ENCODE data around the gene CXorf58.

The CXorf58 gene

DNA sequence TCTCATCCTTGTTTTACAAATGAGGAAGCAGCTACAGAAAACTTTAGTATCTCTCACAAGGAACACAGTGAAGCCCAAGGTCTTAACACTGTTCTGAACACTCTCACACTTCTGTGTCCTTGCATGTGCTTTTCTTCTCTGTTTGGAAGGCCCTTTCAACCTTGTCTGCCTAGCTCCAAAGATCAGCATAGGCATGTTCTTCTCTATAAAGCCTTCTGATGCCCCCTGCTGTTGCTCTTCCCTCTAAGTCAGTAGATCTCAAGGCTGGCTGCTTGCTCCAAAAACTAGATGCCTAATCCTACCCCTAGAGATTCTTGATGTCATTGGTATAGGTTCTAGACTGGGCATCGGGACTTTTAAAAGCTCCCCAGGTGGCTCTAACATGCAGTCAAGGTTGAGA, 6.0 kb upstream of the CXorf58 start:
- DNase-seq: peak; percentile 49

DNA sequence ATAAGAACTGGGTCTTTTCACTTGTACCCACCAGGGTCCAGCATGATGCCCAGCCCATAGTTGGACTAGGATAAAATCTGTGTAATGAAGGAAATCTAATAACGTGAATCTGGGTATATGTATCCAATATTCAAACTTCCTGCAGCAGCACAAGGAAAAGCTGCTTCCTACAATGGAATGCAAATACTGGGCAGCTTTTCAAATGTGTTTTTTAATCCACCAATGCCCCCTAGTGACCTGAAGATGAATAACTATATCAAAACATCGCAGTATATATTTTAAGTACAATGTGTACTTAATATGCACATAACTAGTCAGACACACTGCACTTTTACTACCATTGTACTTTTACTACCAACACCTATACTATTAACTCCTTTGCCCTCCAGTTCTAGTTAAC, 5.4 kb upstream of the CXorf58 start:
- no peak for DNase-seq

- no peak for DNase-seq
Observed at GRCh38 chrX:23904096-23904495, 3.7 kb upstream of the CXorf58 start.

DNA sequence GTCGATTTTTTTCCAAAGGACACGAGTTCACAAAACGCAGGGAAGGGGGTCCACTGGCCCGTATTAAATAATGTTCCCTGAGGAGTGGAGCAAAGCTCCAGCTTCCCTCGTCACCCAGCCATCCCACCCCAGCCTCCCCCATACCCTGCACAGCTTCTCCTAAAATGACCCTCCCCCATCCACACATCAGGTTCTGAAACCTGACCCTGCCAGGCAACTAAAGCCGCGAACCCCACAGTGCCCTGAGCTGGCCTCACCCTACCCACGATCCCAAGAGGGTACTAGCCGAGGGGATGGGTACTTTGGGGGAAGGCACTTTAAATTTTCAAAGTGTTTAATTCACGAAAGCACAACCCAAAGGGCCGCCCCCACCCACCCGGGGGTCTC, 702 bp upstream of the CXorf58 start:
- no peak for DNase-seq

GRCh38 chrX:23908219-23909004, 606 bp downstream of the CXorf58 start:
- peak; percentile 26 for DNase-seq

- no peak for DNase-seq
Observed at GRCh38 chrX:23911126-23911835, 3.5 kb downstream of the CXorf58 start.

GRCh38 chrX:23919148-23919547, 11.3 kb downstream of the CXorf58 start:
- DNase-seq: no peak

DNA sequence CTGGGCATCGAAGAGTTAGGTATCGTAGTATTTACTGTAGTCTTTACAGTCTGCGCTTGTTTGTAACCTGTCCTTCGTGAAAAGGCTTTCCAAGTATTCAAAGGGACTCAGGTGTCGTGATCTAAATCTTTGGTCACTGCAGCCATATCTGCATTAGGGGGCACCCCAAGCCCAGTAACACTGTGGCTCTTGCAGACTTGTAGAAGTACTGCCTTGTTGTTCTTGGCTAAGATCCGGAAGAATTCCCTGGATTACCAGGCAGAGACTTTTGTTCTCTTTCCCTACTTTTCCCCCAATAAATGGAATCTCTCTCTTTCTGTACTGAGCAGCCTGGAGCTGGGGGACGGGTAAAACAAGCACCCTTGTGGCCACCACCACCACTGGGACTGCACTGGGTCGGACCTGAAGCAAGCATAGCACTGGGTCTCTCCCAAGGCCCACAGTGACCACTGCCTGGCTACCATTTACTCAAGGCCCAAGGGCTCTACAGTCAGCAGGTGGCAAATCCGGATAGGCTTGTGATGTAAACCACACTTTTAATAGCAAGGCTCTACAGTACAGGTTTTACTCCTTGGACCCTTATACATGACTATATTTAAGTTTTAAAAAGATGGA, 12.0 kb downstream of the CXorf58 start:
- DNase-seq: no peak

DNA sequence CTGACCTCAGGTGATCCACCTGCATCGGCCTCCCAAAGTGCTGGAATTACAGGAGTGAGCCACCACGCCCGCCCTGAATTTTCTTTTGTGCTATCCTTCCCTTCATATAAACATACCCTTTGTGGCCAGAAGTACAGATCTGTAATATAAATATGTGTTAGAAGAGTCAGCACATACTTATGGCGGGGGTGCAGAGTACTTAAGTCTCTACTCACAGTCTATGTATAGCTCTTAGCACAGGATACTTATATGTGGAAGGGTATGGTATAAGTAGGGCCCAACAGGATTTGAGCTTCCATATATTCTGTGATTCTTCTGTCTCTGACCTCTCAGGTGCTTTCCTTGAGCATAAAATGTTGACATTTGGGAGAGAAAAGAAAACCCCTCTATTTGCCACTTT, 18.2 kb downstream of the CXorf58 start:
- DNase-seq: no peak

GRCh38 chrX:23930894-23931604, 23.2 kb downstream of the CXorf58 start:
- DNase-seq: no peak

DNA sequence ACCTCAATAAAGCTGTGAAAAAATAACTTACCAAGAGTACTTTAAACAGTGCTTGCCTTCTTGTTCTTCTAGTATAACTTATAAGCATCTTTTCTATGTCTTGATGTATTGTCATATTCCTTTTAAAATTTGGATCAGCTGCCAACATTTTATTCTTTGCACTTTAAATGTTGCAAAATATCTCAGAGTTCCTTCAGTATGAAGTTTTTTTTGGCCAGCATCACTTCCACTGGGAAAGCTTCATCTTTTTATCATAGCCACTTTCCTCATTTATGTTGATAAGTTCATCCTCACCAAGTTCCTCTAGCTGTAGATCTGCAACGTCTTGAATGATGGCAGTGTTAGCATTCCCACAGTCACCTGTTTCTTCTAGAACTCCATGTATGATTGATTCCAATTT, 24.2 kb downstream of the CXorf58 start:
- no peak for DNase-seq

GRCh38 chrX:23935106-23935505, 27.3 kb downstream of the CXorf58 start:
- peak; percentile 20 for DNase-seq

DNA sequence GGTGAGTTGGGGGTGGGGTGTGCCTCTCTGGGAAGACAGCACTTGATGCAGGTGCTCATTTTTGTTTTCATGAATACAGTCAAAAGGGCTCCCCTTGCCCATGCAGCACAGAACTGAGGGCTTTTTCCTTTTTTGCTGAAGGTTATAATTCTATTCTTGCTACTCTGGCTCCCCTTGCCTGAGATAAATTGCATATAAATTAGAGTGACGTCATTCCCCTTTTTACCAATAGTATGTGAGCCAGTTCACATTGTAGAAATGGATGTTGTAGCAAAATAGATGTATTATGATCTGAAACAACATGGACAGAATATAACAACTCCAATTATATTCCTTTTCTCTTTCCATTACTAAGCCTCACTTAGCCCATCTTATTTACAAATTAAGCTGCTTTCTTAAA, 28.4 kb downstream of the CXorf58 start:
- DNase-seq: no peak

- no peak for DNase-seq
Observed at GRCh38 chrX:23937100-23937499, 29.3 kb downstream of the CXorf58 start.

DNA sequence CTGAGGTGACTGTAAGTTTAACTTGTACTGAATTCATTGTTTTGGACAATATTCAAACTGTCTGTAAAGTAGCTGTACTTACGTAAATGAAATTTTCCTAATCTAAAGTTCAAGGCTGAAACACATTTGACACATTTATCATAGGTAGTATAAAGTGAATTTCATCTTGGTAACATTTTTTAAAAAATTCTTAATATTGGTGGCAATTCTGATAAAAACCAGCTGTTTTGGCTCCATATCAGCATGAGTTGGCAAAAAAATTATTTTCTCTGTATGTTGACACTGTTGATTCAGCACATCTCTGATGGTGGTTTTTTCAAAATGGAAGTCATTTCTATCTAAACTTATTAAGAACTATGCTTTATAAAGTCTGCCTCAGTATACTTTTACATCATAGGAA, 30.9 kb downstream of the CXorf58 start:
- DNase-seq: no peak

GRCh38 chrX:23939203-23939602, 31.4 kb downstream of the CXorf58 start:
- no peak for DNase-seq

DNA sequence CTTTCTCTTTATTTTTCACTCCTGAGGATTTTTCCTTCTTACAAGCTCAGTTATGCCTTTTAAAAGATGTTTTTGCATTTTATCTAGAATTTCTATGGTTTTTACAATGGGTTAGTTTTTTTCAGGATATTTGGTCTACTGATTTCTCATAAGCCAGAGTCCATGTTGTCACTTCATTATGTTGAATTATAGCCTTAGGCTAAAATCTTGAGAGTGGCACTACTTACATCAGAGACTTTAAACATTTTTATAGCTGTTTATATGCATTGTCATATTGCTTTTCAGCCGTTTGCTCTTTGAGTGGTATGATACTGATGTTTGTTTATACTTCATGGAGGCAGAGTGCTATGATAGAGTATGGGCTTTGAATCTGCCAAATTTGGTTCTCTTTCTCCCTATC, 36.4 kb downstream of the CXorf58 start:
- no peak for DNase-seq

DNA sequence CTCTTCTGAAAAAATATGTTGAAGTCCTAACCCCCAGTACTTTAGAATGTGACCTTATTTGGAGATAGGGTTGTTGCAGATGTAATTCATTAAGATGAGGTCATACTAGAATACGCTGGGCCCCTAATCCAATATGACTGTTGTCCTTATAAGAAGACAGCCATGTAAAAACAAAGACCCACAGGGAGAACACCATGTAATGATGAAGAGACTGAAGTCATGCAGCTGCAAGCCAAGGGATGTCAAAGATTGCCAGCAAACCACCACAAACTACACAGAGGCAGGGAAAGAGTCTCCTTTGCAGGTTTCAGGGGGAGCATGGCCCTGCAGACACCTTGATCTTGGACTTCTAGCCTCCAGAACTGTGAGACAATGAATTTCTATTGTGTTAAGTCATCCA, 37.4 kb downstream of the CXorf58 start:
- no peak for DNase-seq

- DNase-seq: no peak
Observed at GRCh38 chrX:23952391-23952790, 44.6 kb downstream of the CXorf58 start.

DNA sequence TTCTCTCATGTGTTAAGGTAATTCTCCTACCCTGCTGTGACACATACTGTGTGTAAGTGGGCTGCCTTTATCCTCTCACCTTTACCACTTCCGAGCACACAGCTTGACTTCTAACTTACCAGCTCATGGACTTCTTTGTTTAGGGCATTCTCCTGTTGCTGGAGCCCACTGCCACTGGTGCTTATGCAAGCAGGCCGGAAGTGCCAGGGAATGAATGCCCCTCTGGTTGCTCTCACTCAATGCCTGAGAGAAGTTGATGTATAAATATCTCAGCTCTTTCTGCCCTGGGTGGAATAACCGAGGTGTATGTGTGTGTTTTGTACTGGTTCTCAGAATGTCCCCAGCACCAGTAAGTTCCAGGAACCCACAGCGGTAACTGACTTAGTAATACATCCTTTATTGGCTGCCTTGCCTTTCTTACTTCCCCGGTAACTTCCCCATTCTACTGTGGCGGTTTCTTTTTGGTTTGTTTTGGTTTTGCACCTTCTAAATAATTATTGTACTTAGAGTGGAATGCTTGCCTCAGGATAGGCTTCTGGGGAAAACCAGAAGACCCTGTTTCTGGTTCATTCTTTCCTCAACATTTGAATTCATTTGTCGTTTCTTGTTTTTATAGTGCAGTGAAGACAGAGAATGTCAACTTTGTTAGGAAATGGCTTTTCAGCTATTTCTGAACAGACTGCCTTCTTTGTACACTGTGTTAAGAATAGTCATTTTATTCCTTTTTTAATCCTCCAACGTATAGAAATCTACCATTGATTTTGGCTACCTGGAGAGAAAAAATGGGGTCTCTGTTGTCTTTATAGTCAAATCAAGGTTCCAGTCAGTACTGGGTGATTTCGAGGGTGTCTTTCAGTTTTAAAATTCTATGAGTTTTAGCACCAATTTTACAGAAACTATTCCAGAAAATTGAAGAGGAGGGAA, 45.4 kb downstream of the CXorf58 start:
- DNase-seq: no peak

GRCh38 chrX:23953908-23954269, 46.1 kb downstream of the CXorf58 start:
- no peak for DNase-seq

DNA sequence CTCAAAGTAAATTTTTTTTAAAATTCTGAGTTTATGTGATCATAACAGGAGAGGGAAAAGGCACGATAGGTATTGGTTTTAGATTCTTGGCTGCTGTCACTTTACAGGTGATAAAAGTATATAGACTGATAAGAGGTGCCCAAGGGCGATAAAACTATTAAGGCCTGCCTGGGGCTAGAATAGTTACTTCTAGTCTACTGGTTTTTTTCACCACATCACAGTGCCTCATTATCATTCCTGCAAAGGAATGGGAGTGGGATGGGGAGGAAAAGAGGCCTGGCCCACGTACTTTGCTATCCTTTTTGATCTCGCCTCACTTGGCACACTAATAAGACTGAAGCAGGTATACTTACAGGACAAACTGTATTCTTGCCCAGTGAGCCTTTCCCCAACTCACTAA, 46.6 kb downstream of the CXorf58 start:
- no peak for DNase-seq

All from femur (tissue), 1 donor.